CD4-positive, CD25-positive, alpha-beta regulatory T cell (primary cell): ENCODE measurements around the gene PAK1. TPM values are rescaled to one million over a fixed set of nuclear protein-coding genes. Genes with fewer than 3 reads are reported as not detected.

Experiments
- ATAC-seq, 2 donors: fragments of 150-1000 bp; cut with Tn5 transposase; one replicate each; pipeline ENCODE4 v1.10.0; 2021; ENCODE audit warnings: low read depth in 2 of 2, moderate number of reproducible peaks in 2 of 2, moderate library complexity in 1 of 2
- DNase-seq, 3 donors: peaks; one replicate each; pipeline versions ENCODE4 v3.0.0 to v3.0.0-alpha.2; 2012 to 2022; ENCODE audit warnings: mixed read lengths in 1 of 3
- H3K27ac ChIP-seq: one replicate; pipeline ENCODE4 v1.7.0; 2013; ENCODE audit warnings: mild to moderate bottlenecking, low read length; ENCODE audit not compliant: insufficient read depth, poor library complexity, severe bottlenecking
- H3K27me3 ChIP-seq: one replicate; pipeline ENCODE4 v1.7.0; 2013; ENCODE audit warnings: low read length; ENCODE audit not compliant: control insufficient read depth, insufficient read depth
- H3K36me3 ChIP-seq: one replicate; pipeline ENCODE4 v1.7.0; 2013; ENCODE audit warnings: mild to moderate bottlenecking, low read length, moderate library complexity; ENCODE audit not compliant: control insufficient read depth, insufficient read depth
- H3K4me1 ChIP-seq: 2 replicates; pipeline ENCODE4 v1.7.0; 2013; ENCODE audit warnings: mild to moderate bottlenecking, low read length; ENCODE audit not compliant: insufficient read depth, control insufficient read depth, poor library complexity, severe bottlenecking
- H3K4me3 ChIP-seq: one replicate; pipeline ENCODE4 v1.7.0; 2013; ENCODE audit warnings: low read depth, mild to moderate bottlenecking, low read length, moderate library complexity
- H3K9me3 ChIP-seq, 2 experiments: 1 replicate in 1 of 2; 2 replicates in 1 of 2; pipeline ENCODE4 v1.7.0; 2013; ENCODE audit warnings: low read length in 2 of 2, mild to moderate bottlenecking in 1 of 2, moderate library complexity in 1 of 2; ENCODE audit not compliant: control insufficient read depth in 2 of 2
- H3K27ac Mint-ChIP-seq, 3 donors: one replicate each; pipeline ENCODE4 v1.8.0; 2020 to 2022; ENCODE audit warnings: mild to moderate bottlenecking in 3 of 3, mixed read lengths in 3 of 3, moderate library complexity in 2 of 3
- H3K27me3 Mint-ChIP-seq: one replicate; pipeline ENCODE4 v1.8.0; 2022; ENCODE audit warnings: mild to moderate bottlenecking, mixed read lengths
- H3K36me3 Mint-ChIP-seq: one replicate; pipeline ENCODE4 v1.8.0; 2020; ENCODE audit warnings: mixed read lengths
- H3K4me1 Mint-ChIP-seq, 4 donors: one replicate each; pipeline ENCODE4 v1.8.0; 2020 to 2022; ENCODE audit warnings: mixed read lengths in 4 of 4, mild to moderate bottlenecking in 1 of 4
- H3K4me3 Mint-ChIP-seq, 4 donors: one replicate each; pipeline ENCODE4 v1.8.0; 2020 to 2022; ENCODE audit warnings: mild to moderate bottlenecking in 4 of 4, mixed read lengths in 4 of 4, moderate library complexity in 3 of 4
- H3K9me3 Mint-ChIP-seq, 7 donors: one replicate each; pipeline ENCODE4 v1.8.0; 2020 to 2022; ENCODE audit warnings: mixed read lengths in 7 of 7, mild to moderate bottlenecking in 3 of 7, moderate library complexity in 2 of 7
- polyA plus RNA-seq, 4 donors: library from polyadenylated mRNA; unstranded; fragments of 300-500 nt; fragmentation: Illumina TruSeq; gene quantifications; one replicate each; pipeline ENCODE4 v1.2.3, GENCODE V29; 2021
- total RNA-seq: library from RNA; stranded (reverse); gene quantifications from one replicate; pipeline ENCODE4 v1.2.3, GENCODE V29; 2022

Gene PAK1
- total and polyA plus RNA-seq, 5 donors from 2014 or later = 8.0 to 15.3 (median 13.8) TPM

DNA sequence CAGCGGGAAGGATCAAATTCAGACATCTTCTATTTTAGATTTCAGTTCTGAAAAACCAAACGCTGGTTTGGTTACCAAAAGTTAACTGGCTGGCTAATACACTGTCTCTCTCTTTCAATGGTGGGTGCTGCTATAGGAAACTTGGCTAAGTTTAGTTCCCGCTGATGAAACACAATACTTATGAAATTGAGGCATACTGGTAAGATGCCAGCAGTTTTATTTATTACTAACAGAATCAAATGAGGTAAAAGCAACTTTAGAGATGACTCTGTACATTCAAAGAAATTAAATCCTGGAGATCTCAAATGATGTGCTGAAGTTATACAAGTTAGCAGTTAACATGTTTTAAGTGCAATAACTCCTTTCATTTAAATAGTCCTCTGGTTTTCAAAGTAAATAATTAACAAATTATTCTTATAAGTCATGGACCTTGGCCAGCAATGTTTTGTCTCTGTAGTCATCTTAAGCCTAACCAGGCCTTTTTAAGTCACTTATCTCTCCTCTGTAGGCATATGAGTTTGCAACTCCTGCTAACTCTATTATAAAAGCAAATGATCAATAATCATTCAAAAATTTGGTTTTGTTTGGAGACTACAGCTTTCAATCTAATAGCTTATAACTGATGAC, 54.8 kb downstream of the PAK1 start:
- H3K4me3 ChIP-seq = no peak overlapping the region
- no peak for ATAC-seq

GRCh38 chr11:77418155-77418970, 55.5 kb downstream of the PAK1 start:
- Histone ChIP-seq H3K4me3 (no peak overlapping the region), H3K27me3 (peaks cover 4% of the 10 kb centered on the region), H3K9me3 (no peaks in the 10 kb centered on the region), H3K4me1 (no peaks in the 10 kb centered on the region), H3K27ac (no peak overlapping the region), H3K36me3 (no peaks in the 10 kb centered on the region)
- peaks cover 0 to 2% (median 0%) of the 10 kb centered on the region in 7 donors for H3K9me3 Mint-ChIP-seq
- no peaks in the 10 kb centered on the region for H3K36me3 Mint-ChIP-seq
- no peak for DNase-seq
- H3K27ac Mint-ChIP-seq = no peak overlapping the region
- peaks cover 19% of the 10 kb centered on the region for H3K27me3 Mint-ChIP-seq
- ATAC-seq = no peak
- no peak overlapping the region for H3K4me3 Mint-ChIP-seq
- H3K4me1 Mint-ChIP-seq = peaks cover 0 to 6% (median 1%) of the 10 kb centered on the region in 4 donors

More for the DNA sequence above, 54.8 kb downstream of the PAK1 start:
- no peaks in the 10 kb centered on the region for H3K9me3 Mint-ChIP-seq
- H3K4me1 Mint-ChIP-seq = peaks cover 0 to 6% (median 1%) of the 10 kb centered on the region in 4 donors
- Histone ChIP-seq H3K27me3 (peaks cover 4% of the 10 kb centered on the region), H3K36me3 (no peaks in the 10 kb centered on the region), H3K27ac (no peak overlapping the region), H3K4me1 (no peaks in the 10 kb centered on the region), H3K9me3 (no peaks in the 10 kb centered on the region)
- H3K27ac Mint-ChIP-seq = no peak overlapping the region
- H3K36me3 Mint-ChIP-seq = no peaks in the 10 kb centered on the region
- no peak for DNase-seq
- H3K27me3 Mint-ChIP-seq = peaks cover 23% of the 10 kb centered on the region
- no peak overlapping the region for H3K4me3 Mint-ChIP-seq

DNA sequence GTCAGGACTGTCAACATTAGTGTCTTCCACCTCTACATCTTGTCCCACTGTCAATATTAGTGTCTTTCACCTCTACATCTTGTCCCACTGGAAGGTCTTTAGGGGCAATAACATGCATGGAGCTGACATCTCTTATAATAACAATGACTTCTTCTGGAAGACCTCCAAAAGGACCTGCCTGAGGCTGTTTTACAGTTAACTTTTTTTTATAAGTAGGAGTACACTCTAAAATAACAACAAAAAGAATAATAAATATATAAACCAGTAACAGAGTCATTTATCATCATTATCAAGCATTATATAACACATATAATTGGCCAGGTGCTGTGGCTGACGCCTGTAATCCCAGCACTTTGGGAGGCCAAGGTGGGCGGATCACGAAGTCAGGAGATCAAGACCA, 57.5 kb downstream of the PAK1 start:
- Histone ChIP-seq H3K9me3 (no peaks in the 10 kb centered on the region), H3K36me3 (no peaks in the 10 kb centered on the region), H3K27me3 (peaks cover 4% of the 10 kb centered on the region), H3K4me1 (peaks cover 13% of the 10 kb centered on the region), H3K27ac (no peak overlapping the region), H3K4me3 (no peak overlapping the region)
- peaks cover 6% of the 10 kb centered on the region for H3K27me3 Mint-ChIP-seq
- no peak overlapping the region for H3K4me3 Mint-ChIP-seq
- no peaks in the 10 kb centered on the region for H3K36me3 Mint-ChIP-seq
- DNase-seq (no peak), ATAC-seq (no peak)
- H3K27ac Mint-ChIP-seq = no peak overlapping the region
- H3K4me1 Mint-ChIP-seq = peaks cover 0 to 20% (median 12%) of the 10 kb centered on the region in 4 donors
- peaks cover 0 to 2% (median 0%) of the 10 kb centered on the region in 7 donors for H3K9me3 Mint-ChIP-seq

DNA sequence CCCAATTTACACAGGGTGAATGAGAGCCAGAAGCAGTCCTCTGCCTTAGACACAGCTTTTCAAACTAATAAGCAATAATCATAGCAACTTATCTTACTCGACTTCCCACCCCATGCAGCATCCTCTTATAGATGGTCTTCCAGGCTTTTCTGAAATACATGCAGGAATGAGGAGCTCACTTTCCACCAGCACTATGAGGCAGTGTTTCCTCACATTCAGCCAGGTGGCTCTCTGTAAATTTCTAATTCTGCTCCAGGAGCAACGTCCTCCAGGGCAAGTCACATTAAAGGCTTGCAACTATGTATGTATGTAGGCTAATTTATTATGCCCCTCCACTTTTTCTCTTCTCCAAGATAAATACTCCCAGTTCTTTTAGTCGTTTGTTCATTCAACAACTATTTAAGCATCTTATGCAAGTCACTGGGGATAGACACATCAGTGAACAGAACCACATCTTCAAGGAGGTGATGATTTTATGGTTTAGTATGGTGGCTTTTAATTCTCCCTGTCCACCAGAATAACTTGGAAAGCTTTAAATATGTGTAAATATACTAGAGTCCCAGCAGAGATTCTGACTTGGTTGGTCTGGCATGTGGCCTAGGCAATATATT, 59.9 kb downstream of the PAK1 start:
- Mint-ChIP-seq H3K27ac (no peak overlapping the region), H3K9me3 (peaks cover 0 to 2% (median 0%) of the 10 kb centered on the region in 7 donors), H3K36me3 (no peaks in the 10 kb centered on the region), H3K4me1 (peaks cover 21 to 38% (median 29%) of the 10 kb centered on the region in 4 donors), H3K27me3 (no peaks in the 10 kb centered on the region), H3K4me3 (peak overlapping the region in 2 of 4 donors; percentile 47 to 67)
- H3K9me3 ChIP-seq = no peaks in the 10 kb centered on the region
- no peaks in the 10 kb centered on the region for H3K36me3 ChIP-seq
- no peak for ATAC-seq
- no peak overlapping the region for H3K27ac ChIP-seq
- H3K4me1 ChIP-seq = peaks cover 29% of the 10 kb centered on the region
- no peaks in the 10 kb centered on the region for H3K27me3 ChIP-seq
- no peak for DNase-seq
- H3K4me3 ChIP-seq = no peak overlapping the region

DNA sequence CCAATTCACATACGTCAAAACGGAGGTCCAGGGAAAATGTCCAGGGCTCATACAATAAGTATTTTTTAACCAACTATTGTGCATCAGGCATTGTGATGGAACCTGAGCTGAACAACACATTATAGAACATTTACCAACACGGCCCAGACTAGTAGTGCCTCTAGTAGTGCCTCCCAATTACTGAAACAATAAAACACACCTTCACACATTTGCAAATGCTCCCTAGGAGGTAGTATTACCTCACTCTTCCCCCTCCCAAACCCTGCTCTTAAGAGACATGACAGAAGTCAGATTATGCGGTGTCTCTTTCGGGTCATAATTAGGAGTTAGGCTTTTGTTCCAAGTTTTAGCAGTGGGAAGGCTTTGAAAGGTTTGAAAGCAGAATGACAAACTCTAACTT, 61.1 kb downstream of the PAK1 start:
- Histone ChIP-seq H3K4me1 (peaks cover 29% of the 10 kb centered on the region), H3K27me3 (no peaks in the 10 kb centered on the region), H3K36me3 (no peaks in the 10 kb centered on the region), H3K4me3 (no peak overlapping the region), H3K27ac (no peak overlapping the region), H3K9me3 (no peaks in the 10 kb centered on the region)
- peaks cover 0 to 2% (median 0%) of the 10 kb centered on the region in 7 donors for H3K9me3 Mint-ChIP-seq
- peaks cover 4% of the 10 kb centered on the region for H3K36me3 Mint-ChIP-seq
- no peaks in the 10 kb centered on the region for H3K27me3 Mint-ChIP-seq
- peaks cover 21 to 40% (median 33%) of the 10 kb centered on the region in 4 donors for H3K4me1 Mint-ChIP-seq
- peak overlapping the region; percentile 12 to 91 (median 79) for H3K4me3 Mint-ChIP-seq
- DNase-seq (no peak), ATAC-seq (no peak)
- peak overlapping the region in 2 of 3 donors; percentile 51 to 84 for H3K27ac Mint-ChIP-seq

DNA sequence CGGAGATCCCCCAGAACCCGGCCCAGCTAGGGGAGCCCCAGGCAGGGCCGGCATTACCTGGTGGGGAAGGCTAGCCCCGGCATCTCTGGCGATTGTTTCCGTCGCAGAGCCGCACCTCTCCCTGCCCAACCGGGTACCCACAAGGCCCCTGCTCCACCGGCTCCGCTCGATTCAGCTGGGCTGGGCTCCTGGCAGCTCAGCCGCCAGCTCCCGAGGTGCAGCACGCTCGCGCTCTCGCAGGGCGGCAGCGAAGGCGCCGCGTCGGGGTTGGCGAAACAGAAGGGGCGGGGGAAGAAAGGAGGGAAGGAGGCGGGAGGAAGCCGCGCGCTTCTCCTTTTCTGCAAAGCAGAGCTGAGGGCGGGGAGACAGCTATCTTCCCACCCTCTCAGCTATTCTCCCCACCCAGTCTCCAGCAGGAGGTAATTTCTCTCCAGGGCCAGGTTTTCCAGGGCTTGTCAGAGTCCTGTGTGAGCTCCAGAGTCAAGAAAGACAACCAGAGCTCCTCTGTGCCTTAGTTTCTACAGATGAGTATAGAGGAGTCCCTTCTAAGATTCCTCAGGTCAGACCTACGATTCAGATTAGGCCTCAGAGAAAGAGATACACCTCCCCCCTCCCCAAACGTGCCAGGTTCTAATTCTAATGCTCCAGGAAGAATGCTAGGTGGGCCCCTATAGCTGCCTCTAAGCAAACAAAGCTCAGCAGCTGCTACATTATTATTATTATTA, 62.0 kb downstream of the PAK1 start:
- Mint-ChIP-seq H3K4me3 (peak overlapping the region; percentile 82 to 98 (median 92)), H3K9me3 (peaks cover 0 to 2% (median 0%) of the 10 kb centered on the region in 7 donors), H3K27me3 (no peaks in the 10 kb centered on the region), H3K27ac (peak overlapping the region; percentile 1 to 94 (median 84)), H3K4me1 (peaks cover 21 to 43% (median 34%) of the 10 kb centered on the region in 4 donors), H3K36me3 (peaks cover 4% of the 10 kb centered on the region)
- H3K27ac ChIP-seq = peak overlapping the region; percentile 30
- H3K9me3 ChIP-seq = no peaks in the 10 kb centered on the region
- H3K4me3 ChIP-seq = peak overlapping the region; percentile 66
- no peaks in the 10 kb centered on the region for H3K36me3 ChIP-seq
- peaks cover 29% of the 10 kb centered on the region for H3K4me1 ChIP-seq
- H3K27me3 ChIP-seq = no peaks in the 10 kb centered on the region
- ATAC-seq (peak; percentile 93 to 96), DNase-seq (peak; percentile 58 to 91 (median 70))

DNA sequence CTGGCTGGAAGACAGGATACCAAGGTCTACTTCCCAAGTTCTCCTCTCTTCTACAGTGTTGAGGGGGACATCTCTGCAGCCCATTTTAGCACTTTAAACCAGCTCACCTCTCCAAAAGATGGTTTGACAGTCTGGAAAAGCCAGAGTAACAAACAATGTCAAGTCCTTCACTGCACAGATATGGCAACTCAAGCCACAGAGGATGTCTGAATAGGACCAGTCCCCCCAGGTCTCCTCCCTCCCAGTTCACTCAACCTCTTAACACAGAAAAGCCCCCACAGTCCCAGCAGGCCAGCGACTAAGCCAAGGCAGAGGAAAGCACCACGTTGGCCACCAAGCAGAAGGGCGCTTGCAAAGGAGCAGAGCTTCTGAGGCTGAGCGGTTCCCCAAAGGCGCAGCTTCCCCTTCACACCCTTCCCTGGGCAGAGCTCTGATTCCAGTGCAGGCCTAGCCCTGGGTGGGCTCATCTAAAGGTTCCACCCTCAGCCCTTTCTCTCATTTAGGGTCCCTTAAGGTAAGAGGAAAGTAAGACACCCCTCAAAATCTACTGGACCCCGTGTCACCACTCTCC, 62.7 kb downstream of the PAK1 start:
- Mint-ChIP-seq H3K4me1 (peaks cover 21 to 47% (median 34%) of the 10 kb centered on the region in 4 donors), H3K27ac (peak overlapping the region; percentile 84 to 95 (median 94)), H3K27me3 (no peaks in the 10 kb centered on the region), H3K9me3 (peaks cover 0 to 2% (median 0%) of the 10 kb centered on the region in 7 donors), H3K36me3 (peaks cover 4% of the 10 kb centered on the region), H3K4me3 (peak overlapping the region; percentile 82 to 98 (median 92))
- Histone ChIP-seq H3K4me1 (peaks cover 29% of the 10 kb centered on the region), H3K36me3 (no peaks in the 10 kb centered on the region), H3K9me3 (no peaks in the 10 kb centered on the region), H3K27ac (peak overlapping the region; percentile 30), H3K4me3 (peak overlapping the region; percentile 66), H3K27me3 (no peaks in the 10 kb centered on the region)
- ATAC-seq (peak; percentile 19 to 41), DNase-seq (peak in 1 of 3 donors; percentile 45)
